GM19467 (cell line): ENCODE measurements around the gene LSP1.

Experiments used
- ATAC-seq: cut with Tn5 transposase; IDR thresholded peaks from one replicate; pipeline ENCODE4 v1.9.1; 2021; ENCODE audit warnings: mild to moderate bottlenecking, moderate library complexity; ENCODE audit not compliant: unreplicated experiment

Gene LSP1

DNA sequence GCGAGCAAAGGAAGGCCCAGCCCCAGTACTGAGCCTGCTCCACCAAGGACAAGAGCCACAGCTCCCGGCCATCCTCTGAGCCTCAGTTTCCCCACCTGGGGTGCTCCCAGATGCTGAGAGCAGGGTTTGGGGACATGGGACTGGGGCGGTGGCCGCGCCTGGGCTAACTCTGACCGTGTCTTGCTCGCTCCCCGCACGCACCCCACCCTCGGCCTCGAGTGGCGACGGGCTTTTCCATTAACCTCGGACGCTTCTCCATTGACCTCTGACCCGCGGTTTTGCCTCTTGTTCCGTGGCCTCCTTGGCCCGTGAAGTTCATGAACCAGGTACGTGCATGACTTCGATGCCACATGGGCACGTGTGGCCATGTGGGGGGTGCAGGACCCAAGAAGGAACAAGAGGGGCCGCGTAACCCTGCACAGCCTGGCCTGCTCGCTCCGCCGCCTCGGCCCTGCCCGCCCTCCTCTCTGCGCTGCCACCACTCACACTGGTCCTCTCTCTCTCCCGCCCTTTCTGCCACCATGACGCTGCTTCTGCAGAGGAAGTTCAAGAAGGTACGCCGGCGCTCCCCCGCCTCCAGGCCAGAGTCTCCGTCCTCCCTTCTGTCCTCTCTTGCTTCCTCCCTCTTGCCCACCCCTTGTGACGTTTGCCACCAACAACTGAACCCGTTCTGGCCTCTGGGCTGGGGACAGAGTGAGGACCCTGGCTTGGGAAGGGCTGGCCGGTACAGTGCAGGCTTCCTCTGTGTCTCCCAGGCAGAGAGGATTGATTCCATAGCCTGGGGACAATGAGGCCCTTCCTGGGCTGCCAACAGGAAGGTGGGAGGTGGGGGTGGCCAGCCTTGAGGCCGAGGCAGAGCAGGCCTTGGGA is 73.5 kb downstream of the LSP1 start:
- no peak for ATAC-seq

DNA sequence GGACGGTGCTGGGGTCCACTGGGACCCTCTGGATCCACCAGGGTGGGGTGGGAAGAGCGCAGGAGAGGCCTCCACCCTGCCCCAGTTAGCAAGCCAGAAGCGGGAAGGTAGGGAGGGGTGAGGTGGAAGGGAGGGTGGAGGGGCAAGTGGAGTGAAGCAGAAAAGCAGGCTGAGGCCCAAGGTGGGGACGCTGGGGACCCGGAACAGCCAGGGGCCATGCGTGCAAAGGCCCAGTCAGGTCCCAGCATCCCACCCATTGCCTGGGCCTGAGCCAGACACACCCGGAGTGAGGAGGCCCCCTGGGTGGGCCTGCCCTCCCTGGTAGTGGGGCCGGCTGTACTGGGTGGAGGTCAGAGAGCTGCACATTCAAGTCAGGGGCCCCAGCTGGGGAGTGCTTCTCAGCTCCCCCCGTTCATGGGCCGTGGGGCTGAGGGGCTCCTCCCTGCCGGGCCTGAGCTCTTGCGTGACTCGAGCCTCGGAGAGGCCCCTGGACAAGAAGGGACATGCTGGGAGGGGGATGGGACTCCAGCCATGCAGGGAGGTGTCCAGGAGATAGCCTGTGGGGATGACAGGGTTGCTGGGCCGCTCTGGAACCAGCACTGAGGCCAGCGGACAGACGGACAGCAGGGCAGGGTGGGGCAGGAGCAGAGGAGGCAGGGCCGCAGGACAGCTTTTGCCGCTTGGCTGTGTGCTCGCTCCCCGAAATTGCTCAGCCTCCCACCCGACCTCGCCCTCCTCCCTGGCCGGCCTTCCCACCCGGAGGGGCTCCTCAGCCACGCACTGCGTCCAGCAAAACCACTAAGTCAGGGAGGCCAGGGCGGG is 74.4 kb downstream of the LSP1 start:
- no peak for ATAC-seq

DNA sequence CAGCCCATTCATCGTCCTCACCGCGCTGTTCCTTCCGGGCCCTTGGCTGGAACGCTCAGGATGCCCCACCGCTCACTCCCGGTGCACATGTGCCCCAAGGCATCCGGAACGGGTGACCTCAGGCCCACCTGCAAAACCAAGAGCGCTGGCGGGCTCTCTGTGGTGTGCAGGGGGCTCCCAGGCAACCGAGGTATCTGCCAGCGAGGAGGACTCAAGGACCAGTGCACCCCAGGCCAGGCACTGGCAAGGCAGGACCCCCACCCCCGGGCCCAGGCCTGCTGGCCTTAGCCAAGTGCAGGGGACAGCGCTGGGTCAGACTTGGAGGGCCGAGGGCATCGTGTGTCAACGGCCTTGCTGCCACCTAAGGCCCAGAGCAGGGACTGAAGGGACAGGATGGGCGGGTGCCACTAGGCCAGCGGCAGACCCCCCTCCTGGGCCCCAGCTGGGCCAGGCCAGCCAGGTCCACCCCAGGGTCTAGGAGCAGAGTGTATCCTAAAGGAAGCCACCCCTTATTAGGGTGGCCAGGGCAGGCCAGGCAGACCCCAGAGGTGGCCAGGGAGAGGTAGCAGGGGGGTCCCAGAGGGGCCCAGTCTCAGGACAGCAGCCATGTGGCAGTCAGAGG is 75.1 kb downstream of the LSP1 start:
- ATAC-seq, result no peak

DNA sequence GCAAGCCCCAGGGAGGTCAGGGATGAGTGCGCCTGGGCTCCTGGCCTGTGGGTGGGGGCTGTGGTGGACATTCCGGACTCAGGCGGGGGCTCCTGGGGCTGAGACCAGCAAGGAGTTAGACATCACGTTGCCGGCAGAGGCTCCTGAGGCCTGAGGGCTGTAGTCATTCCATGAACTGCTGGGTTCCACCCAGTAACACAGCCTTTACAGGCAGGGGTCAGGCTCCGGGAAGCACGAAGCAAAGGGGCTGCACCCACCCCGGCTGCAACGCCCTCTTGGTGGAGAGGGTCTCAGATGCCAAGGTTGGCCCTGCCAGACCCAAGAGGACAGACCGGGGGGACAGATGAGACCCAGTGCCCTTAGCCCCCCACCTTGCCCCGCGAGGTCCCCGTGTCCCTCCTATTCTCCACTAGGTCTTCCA is 75.6 kb downstream of the LSP1 start:
- no peak for ATAC-seq

DNA sequence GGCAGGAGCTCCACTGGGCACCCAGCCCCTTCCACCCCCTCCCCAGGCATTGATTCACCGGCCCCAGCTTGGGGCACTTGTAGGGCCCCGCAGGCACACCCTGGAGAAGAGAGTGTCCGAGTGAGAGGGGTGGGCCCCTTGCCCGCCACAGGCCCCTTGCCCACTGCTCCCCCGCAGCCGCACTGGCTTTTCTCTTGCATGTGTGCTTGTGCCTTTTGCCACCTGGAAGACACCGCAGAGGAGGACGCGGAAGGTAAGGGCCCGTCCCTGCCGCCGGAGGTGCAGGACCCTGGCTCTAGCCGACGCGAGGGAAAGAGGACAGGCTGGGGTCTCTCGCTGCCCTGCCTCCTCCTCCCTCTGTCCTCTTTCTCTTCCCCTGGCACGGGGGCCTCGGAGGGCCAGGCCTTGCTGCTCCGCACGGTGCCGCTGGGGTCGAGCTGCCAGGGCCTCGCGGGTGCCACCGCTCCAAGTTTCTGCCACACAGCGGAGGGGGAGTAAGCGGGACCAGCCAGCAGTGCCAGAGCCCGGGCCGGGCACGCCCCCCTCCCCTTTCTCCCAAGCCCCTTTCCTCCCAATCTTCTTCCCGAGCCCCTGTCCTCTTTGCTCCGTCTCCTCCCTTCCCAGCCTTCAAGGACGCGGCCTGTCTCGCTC is 76.1 kb downstream of the LSP1 start:
- no peak for ATAC-seq

DNA sequence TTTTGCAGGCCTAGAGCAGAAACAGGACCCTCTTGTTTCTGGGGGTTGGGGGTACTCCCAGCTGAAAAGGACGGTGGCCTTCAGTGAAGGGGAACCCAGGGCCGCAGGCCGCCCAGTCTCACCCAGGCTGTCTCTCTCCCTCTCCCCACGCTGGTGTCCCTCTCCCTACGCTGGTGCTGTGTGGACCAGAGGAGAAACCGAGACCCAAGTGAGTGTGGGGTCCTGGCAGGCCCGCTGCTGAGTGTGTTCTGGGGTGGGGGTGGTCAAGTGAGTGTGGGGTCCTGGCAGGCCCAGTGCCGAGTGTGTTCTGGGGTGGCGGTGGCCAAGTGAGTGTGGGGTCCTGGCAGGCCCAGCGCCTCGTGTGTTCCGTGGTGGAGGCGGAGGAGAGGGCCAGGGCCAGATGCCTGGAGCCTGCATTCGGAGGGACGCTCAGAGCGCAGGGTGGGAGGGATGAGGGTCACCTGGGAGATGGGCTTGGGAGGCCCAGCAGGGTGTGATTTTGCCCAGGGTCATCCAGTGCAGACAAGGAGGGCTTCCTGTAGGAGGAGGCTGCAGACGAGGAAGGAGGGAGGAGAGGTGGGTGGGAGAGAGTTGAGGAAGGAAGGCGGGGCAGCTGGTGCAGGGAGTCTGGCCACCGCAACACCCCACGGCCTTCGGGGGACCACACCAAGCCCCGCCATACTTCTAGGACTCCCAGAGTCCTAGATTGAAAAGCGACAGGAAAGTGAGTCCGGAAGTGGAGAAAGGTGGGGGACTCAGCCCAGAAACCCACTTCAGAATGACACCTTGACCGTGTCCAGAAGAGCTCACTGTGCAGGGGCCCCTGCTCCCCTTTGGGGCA is 77.0 kb downstream of the LSP1 start:
- no peak for ATAC-seq

DNA sequence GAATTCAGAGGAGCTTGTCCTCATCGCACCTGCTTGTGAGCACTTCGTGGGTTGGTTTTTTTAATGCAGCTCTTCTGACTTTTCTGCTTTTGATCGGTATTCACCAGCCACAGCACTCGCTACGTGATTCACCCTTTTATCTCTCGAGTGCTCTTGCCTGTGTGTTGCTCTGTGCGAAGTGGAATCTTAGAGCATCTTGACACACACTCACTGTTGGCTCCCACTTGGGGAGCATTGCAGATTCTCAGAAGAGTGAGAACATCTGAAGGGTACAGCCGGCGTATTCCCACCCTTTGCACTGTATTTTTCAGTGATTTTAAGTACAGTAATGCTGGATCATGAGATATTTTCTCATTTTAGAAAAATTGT is 77.6 kb downstream of the LSP1 start:
- no peak for ATAC-seq

DNA sequence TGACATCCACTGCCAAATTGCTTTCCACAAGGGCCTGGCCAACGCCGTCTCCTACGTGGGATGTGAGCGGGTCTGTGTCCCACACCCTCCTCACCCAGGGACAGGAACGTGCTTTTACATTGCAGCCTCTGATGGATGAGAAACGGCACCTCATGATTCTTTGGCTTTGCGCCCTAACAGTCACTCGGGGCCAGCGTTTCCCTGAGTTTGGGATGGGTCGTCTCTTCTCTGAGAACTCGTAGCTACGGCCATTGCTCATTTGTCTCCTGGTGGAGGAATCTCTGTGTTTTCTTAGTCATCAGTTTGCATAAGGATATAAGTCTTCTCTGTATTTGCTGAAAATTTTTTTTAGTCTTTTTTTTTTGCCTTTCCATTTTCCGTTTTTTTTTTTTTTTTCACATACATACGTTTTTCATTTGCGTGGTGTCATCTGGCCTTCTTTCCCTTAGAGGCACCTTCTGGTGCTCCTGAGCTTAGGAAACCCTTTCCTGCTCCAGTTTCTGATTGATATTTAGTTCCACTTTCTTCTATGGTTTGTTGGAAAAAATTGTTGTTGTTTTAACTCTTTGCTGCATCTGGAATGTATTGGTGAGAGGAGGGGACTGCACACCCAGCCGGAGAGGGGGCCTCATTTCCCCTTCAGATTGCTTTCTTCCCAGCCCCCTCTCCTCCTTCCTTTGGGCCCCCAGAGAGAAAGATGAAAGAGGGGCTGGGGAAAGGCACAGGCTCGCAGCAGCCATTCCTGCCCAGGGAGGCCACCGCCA is 78.6 kb downstream of the LSP1 start:
- no peak for ATAC-seq

DNA sequence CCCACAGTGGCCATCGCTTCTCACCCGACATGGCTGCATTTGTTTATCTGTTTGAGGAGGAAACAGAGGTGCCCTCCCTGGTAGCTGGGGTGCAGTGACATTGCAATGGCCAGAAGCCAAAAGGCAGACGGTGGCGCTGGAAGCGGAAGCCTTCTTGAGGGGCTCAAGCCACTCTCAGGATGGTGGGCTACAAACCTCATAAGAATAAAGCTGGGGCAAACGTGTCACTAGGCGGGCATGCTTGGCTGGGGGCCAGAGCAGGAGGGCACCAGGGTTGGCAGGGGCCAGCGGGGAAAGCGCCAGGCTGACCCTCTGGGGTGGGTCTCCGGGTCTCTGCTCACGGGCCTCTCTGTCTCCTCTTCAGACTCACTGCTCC is 79.2 kb downstream of the LSP1 start:
- no peak for ATAC-seq

DNA sequence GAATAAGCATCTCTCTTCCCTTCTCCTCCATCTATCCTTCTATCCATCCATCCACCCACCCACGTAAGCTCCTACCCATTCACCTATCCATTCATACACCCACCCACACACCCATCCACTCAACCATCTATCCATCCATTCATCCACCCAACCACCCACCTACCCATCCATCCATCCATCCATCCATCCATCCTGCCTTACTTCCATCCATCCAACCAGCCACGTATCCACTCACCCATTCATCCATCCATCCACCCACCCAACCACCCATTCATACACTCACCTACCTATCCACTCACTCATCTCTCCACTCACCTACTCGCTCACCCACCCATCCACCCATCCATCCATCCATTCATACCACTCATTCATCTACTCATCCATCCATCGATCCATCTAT is 79.8 kb downstream of the LSP1 start:
- ATAC-seq, result no peak

DNA sequence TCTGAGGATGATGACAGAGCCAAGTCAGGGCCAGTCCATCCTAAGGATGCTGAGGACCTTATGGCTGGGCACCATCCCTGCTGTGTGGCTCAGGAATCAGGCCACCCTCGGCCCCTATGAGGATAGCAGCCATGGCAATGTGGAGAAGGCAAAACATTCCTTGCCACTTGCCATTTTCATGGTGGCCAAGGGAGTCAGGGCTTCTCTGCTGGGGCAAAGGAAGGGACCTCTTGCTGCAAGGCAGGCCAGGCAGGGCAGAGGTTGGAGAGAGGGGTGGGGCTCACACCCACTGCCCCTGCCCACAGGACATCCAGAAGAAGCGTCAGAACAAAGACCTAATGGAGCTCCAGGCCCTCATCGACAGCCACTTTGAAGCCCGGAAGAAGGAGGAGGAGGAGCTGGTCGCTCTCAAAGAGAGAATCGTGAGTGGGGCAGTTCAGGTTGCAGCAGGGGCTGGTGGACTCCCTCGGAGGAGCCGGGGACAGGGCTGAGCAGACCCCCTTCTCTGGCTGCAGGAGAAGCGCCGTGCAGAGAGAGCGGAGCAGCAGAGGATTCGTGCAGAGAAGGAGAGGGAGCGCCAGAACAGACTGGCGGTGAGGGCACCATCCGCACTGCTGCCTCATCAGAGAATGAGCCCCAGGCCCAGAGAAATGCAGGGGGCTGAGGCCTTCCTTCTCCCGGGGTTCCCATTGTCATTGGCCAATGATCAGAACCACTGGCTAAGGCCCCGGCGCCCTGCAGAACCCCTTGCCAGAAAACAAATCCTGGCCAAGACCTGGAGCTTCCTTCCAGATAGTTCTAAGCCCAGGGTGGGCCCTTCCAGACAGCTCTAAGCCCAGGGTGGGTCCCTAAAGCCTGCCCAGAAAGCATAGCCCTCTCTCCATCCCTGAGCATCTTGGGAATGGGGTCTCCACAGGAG is 80.8 kb downstream of the LSP1 start:
- ATAC-seq, result no peak

DNA sequence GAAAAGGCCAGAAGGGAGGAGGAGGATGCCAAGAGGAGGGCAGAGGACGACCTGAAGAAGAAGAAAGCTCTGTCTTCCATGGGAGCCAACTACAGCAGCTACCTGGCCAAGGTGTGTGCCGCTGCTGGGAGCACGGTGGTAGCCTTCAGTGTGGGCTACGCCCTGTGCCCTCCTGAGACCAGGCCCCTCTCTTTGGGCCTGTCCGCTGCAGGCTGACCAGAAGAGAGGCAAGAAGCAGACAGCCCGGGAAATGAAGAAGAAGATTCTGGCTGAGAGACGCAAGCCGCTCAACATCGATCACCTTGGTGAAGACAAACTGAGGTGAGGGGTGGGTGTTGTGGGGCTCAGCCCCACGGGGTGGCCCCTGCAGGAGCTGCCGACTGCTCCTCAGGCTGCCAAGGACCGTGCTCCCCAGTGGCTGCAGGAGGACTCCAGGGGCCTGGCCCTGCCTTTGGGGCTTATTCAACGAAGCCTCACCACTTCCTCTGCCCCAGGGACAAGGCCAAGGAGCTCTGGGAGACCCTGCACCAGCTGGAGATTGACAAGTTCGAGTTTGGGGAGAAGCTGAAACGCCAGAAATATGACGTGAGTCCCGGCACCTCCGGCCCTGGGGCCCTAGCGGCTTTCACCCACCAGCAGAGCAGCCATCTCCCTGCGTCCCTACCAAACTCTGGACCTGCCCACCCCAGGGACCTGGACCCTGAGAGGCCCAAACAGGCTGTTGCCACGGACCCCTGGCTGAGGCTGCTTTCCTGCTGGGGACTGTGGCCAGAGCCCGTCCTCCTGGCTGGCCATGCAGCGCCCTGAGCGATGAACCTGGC is 81.7 kb downstream of the LSP1 start:
- no peak for ATAC-seq

DNA sequence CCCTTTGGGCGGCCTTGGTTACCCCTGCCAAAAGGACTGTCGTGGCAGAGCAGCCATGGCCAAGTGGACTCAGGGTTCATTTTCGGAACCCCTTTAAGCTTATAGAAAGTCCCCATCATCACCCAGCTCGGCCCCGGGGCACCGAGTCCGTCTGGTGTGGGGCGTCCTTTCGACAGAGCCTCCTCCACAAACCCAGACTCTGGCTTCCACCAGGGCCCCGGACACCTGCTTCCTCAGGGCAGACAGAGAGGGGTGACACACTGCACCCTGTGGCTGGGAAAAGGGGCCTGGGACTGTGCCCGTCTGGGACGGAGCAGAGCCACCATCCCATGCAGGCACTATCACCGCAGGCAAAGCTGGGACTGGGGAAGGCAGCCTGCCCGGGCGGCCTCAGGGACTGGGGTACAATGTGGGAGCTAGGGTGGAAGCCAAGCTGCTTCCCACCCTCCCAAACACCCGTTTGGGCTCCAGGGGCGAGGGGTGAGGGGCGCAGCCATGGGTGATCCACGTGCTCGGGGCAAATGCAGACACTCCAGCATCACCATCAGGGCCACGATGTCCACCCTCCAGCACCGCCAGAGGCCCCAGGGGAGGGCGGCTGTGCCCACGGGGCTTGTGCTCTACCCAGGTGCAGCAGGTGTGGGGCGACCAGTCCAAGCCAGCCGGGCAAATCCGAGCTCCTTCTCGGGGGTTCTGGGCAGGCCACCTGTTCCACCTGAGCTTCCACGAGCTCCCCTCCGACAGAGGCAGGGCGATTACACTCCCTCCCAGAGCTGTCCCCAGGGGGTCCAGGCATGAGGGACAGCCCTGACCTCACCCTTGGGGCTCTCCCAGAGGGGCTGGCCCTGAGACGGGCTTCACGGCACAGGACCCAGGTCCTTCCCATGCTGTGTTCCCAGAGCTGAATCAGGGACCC is 82.5 kb downstream of the LSP1 start:
- no peak for ATAC-seq

DNA sequence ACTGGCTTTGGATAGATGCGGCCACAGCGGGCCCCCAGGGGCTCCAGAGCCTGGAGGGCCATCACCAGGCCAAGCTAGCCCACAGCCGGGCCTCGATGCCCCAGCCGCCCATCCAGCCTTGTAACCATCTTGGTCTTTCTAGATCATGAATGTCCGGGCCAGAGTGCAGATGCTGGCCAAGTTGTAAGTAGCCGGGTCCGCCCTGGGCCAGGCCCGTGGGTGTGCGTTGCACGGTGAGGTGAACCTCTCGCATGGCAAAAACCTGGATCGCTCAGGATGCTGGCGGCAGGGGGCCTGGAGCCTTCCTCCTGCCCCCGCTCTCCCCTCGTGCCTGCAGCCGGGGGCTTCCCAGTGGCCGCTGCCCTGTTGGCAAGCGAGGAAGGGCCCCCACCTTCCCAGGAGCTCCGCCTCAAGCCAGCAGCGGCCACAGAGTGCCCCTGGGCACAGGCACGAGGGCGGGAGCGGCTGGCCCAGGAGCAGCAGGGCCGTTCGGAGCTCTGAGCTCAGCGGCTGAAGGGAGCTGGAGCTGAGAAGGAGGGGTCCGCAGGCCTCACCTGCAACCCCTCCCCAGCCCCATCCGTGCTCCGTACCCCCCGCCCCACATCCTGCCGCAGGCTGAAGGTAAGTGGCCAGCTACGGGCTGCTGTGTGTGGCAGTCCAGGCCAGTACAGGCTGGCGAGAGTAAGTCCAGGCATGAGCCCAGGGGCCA is 83.3 kb downstream of the LSP1 start:
- no peak for ATAC-seq

DNA sequence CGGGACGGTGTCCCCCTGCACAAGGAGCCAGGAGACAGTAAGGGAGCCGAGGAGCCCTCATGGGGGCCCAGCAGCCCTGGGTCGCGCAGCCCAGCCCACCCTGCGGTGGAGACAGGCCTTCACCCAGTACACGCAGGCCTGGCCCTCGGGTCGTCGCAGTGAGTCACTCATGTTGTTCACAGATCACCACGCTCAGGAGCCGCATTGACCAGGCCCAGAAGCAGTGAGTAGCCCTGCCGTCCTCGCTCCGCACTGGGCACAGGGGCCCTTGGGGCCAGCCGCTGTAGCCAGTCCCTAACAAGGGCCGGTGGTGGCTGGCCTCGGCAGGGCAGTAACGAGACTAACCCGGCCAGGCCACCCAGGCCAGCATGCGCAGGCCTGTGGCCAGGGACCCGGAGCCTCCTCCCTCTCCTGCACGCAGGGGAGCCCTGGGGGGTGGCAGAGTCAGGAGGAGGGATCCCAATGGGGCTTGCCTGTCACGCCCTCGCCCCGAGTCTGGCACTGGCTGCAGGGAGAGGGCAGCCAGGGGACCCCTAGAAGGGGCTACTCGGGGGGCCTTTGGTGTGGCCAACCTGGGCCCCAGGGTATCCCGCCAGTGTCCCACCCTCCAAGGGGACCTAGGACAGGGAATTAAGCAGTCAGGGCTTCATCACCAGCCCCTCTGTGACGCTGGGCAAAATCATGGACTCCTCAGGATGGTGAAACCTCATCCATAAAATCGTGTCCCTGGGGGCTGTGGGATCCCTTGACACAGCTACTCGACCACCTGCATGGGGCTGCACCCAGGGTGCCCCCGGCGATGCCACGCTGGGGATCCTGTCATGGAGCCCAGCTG is 84.1 kb downstream of the LSP1 start:
- no peak for ATAC-seq
